Stimulated activated CD8-positive, alpha-beta memory T cell treated with anti-CD3 and anti-CD28 coated beads, Interleukin-15, amount 100 ng/mL, for 24 hours (primary cell): Measurements from ENCODE around the gene CCDC188.
A peak's percentile ranks its signal among the peaks of the same experiment; 100 is the strongest.

Source experiments
- DNase-seq: peaks from one replicate; pipeline ENCODE4 v3.0.0-alpha.2; 2020; ENCODE audit warnings: low read depth

CCDC188 gene

DNA sequence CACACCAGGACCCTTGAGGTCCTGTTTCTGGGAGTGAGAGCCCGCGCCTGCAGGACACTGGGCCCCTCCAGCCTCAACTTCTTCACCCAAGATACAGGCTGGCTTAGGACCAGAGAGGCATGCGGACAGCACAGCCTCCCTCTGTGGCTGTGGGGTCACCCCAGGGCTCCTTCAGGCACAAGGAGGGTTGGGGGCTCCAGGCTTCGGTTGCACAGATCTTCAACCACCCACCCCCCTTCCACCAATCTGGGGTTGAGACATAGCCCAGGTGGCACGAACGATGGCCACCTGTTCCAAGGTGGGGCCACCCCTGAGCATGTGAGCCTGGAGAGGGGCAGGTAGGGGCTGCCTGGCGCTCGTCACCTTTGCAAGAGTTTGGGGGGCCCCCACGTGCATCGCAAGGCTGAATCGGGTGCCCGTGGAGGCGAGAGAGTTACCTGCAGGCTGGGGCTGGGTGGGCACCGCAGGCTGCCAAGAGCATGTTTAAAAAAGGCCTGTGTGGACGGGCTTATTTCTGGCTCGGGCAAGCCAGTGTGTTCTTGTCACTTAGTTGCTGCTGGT lies 18.1 kb downstream of the CCDC188 start:
- DNase-seq, result no peak

DNA sequence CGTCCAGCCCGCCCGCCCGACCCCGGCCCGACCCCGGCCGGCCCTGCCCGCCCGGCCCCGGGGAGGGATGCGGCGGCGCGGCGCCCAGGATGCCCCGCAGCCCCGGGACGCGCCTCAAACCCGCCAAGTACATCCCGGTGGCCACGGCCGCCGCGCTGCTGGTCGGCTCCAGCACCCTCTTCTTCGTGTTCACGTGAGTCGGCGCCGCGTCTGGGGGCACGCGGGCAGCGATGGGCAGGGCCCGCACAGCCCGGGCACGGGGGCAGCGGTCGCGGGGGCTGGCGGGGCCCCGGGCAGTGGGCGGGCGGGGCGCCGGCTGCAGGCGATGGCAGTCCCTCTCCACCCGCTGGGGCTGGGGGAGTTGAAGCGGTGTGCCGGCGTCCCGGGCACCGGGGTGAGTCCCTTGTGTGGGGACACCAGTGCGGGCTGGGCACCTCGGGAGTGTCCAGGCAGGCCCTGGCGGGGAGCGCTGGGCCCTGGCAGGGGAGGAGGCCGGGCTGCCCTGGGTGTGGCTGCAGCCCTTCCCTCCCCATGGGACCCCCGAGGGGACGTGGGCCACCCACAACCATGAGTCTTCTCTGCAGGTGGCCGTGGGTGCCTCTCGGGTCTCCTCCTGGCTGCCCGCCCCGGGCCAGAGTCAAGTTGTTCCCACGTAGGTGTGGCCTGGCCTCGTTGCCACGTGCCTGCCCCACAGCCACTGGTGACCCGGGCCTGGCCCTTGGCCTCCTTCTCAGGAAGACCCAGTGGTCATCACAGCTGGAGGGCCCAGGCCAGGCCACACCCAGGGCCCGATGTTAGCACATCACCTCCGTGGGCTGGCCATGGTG lies 18.8 kb downstream of the CCDC188 start:
- no peak for DNase-seq

DNA sequence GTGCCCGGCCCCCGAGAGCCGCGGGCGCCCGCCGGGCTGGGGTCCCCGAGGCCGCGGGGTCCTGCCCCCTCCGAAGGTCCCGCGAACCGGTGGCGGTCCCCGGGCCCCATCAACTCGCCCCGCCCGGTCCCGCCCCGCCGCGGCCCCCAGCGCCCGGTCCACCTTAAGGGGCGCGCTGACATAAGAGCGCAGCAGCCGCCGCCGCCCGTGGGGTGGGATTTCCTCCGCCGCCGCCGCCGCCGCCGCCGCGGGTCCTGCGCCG lies 19.3 kb downstream of the CCDC188 start, which contains the start of gene ZDHHC8:
ZDHHC8 (plus strand) TSS at position 208 of the 262 bp plus-strand sequence. CDS start 144 bp downstream, outside the sequence.
- no peak for DNase-seq

DNA sequence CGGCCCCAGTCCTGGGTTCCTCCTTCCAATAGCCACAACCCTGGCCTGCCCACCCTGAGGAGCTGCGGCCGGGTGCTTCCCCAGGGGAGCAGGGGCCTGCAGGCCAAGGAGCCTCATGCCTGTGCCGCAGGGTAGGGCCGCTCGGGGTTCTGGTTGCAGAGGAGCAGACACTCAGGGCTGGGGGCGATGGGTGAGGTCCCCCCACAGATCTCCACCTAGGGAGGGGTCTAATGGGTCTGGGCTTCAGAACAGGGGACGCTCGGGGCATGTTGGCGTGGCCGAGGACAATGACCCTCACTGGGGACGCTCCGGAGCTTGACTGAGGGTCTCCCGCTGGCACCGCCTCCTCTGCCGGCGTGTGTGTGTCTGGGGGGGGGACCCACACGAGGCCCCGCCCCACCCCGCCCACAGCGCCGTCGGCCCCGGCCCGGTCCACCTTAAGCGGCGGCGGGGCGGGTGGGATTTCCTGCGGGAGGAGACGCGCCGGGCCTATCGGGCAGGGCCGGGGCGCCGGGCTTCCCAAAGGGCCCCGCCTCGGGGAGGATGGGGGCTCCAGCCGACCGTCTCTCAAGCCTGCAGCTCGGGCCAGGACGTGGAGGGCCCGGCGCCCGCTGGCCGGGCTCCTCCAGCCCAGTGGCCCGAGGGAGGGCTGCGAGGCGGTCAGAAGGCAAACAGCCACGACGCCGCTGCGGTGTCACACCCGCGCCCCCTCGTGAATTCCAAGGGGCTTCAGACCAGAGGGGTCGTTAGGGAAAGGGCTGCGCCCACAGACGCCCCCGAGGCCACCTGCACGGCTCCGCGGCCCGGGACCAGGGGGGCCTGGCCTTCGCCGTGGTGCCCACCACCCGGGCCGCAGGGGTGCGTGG lies 19.9 kb downstream of the CCDC188 start:
- DNase-seq, result peak; percentile 54

DNA sequence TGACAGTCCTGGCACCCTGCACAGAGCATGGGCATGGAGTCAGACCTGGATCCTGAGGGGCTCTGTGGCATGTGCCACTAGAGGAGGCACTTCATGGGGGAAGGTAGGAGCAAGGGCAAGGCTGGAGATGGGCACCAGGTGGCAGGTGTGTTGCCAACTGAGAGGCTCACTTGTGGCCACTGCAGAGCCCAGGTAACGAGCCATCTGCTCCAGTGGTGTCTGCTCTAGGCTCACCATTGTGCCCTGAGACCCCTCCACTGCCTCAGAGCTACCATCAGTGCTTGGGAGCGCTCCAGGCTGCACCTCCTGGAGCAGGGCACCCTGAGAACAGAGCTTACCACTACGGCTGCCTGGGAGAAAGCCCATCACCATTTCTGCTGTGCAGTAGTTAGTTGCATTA lies 20.5 kb downstream of the CCDC188 start:
- no peak for DNase-seq

DNA sequence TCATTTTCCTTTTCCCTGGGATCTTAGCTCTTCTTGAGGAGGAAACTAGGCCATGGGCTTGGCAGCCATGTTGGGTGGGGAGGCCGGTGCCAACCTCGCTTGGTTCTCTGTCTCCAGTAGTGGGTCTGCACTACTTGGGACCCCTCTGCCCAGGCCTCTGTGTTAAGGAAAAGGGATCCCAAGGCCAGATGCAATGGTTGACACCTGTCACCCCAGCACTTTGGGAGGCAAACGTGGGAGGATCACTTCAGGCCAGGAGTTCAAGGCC lies 21.2 kb downstream of the CCDC188 start:
- DNase-seq, result no peak

DNA sequence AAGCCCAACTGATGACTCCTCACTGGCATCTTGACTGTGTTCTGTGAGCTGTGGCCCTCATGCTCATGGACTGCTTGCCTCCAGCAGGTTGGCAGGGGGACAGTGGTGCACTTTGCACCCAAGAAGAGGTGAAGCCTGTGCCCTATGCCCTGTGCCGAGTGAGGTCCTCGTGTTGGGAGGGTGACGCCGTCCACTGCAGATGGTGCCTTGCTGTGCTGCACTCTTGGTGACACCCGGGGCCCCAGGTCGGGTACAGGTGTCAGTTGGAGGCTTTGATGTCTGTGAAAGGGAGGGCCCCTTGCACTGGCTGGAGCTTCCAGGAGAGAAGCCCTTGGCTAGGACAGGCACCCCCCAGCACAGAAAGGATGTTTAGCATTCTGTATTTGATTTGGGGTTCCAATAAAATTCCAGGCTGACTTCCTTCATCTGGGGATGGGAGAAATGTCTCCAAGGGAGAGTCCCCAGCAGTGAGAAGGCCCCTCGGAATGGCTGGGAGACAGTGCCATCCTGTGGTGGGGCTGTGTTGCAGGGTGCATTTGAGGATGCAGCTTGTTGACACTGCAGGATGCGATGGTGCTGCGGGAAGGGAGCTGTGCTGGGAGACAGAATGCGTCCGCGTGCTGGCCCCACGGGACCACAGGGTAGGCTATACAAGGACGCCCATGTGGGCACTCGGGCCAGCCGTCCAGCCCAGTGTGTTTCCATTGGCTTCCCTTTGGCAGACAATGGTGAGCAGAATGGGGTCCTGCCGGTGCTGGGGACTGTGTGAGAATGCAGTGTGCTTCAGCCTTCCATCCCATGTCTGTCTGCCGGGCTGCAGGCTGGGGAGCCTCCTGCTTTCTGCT lies 21.7 kb downstream of the CCDC188 start:
- DNase-seq, result no peak

DNA sequence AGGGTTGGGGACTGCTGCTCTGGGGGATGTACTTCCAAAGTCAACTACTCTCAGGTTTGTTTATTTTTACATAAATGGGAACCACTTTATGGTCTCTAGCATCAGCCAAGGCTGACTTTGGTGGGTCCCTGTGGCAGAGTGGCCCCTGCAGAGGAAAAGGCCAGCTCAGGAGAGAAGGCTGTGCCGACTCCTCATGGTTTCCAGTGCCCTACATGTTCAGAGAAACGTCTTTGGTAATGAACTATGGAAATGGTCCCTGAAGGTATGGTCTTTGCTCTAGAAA lies 22.3 kb downstream of the CCDC188 start:
- no peak for DNase-seq

DNA sequence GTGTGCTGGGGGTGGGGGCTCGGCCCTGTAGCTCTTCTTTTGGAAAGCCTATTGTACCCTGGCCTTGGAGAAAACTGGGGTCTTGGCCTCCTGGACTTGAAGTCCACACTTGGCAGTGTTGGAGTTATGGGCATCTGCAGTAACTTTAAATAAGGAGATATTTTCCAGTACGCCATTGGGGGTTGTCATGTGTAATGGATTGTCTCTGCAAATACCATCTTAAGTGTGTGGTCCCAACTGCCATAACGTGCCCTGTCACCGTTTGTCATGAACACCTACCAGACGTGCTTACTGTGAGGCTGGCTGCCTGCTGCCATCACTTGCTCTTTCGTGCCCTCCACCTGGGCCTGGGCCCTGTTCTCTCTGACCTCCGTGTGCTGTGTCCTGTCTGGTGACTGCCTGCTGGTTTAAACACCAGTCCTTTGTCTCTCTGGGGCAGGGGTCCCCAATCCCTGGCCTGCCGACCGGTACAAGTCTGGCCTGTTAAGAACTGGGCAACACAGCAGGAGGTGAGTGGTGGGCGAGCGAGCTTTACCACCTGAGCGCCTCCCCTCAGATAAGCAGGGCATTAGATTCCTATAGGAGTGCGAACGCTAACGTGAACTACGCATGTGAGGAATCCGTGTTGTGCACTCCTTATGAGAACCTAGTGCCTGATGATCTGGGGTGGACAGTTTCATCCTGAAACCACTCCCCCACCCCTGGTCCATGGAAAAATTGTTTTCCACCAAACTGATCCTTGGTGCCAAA lies 22.8 kb downstream of the CCDC188 start:
- no peak for DNase-seq

DNA sequence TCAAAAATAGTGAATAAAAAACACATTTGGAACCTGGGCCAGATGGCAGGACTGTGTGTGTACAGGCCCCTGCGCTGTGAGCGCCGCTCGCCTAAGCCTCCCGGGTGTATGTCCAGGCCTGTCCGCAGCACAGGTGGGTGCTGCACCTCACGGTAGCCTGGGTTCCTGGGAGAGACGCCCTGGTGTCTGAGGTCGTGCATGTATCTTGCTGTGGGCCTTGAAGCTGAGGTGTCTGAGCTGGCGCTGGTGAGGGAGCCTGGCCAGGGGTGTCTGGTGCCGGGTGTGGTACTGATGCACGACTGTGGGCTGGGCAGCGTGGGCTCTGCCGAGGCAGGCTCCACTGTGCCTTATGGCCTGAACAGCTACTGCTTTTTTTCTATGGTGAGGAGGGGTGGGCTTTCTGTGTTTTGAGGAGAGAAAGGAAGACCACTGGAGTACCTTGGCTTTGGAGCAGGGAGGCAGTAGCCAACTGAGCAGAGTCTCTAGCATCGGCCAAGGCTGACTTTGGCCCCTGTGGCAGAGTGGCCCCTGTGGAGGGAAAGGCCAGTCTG lies 23.5 kb downstream of the CCDC188 start:
- DNase-seq, result no peak

DNA sequence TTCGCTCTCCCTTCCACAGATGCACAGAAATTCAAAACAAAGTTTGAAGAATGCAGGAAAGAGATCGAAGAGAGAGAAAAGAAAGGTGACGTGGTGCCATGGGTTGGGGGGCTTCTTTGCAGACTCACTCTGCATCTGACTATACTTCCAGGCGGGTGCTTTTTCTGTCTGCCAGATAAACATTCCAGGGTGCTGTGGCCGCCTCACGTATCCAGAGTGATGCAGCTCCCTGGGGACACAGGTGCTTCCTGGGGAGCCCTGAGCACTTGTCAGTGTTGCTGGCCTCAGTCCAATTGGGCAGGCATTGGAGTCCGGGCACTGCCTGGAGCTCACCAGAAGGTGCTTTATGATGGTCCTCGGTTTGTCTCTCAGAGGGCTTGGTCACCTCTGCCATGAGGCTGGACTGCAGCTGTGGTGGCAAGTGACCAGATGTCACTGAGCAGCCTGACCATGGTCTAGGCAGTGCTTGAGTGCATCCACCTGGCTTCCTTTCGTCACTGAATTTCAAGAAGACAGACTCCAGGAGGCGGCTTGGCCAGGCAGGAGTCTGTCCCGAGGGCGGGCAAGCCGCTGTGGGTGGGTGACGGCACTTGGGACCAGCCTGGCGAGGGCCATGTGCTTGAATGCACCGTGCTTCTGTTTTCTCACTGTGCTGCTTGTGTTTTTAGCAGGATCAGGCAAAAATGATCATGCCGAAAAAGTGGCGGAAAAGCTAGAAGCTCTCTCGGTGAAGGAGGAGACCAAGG lies 24.4 kb downstream of the CCDC188 start:
- no peak for DNase-seq

DNA sequence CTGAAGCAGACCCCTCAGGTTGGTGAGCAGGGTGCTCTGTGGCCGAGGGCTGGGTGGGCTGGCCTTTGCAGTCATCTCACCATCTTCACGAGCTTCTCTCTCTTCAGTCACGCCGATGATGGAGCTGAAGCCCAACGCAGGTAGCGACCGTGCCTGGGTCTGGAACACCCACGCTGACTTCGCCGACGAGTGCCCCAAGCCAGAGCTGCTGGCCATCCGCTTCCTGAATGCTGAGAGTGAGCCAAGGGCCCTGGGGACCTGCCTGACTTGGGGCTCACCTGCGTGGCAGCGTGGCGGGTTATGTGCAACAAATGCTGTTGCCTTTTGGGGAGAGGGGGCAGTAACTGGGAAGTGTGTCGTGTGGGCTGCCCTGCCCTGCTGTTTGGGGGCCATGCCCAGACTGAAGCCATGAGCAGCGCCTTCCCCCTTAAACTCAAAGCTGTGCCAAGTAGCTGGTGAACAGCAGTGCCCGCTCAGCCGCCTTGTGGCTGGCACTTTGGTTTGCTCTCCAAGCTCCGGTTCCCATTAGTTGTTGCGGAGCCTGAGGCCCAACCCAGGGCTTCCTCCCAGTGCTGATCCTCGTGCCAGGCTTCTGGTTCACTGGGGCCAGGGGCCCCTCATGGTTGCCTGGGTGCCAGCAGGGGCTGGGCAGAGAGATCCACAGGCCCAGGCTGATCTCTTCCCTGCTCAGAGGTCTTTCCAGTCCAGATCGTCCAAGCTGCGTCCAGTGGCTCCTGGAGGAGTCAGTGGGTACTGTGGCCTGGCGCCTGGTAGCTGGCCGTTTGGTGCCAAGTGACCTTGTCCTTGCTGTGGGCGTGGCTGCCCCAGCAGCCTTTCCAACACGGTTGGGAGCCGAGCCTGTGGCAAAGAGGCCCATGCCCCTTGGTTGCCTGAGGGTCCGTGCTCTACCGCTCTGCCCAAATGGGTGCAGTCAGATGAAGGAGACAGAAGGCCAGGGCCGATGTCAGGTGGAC lies 25.4 kb downstream of the CCDC188 start:
- DNase-seq, result no peak

DNA sequence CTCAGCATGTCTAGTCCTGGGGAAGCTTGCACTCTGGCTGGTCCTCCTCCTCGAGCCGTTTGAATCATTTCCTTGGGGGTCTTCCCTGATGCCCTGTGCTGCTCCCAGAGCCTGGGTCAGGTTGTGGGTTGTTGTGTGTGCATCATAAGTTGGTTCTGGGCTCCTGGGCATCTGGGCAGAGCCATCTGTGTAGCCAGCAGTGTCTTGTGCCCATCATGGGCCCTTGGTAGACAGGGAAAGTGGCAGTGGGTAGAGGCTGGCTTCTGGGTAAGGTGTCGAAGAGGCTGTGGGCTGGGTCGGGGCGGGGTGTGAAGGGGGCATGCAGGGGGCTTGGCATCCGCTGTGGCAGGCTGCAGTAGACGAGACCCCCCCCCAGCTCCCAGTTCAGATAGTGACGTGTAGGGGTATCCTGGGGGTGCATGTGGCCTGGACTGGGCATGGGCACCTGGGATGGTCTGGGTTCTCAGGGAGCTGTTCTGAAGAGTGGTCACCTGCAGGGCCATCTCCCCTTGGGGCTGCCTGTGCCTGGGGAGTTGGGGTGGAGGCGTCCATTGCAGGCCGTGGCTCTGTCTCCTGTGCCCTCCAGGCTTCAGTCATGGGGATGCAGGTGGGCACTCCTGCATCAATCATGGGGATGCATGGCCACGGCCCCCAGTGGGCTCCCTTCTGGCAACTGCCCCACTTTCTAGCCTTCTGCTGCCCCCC lies 26.6 kb downstream of the CCDC188 start:
- no peak for DNase-seq

DNA sequence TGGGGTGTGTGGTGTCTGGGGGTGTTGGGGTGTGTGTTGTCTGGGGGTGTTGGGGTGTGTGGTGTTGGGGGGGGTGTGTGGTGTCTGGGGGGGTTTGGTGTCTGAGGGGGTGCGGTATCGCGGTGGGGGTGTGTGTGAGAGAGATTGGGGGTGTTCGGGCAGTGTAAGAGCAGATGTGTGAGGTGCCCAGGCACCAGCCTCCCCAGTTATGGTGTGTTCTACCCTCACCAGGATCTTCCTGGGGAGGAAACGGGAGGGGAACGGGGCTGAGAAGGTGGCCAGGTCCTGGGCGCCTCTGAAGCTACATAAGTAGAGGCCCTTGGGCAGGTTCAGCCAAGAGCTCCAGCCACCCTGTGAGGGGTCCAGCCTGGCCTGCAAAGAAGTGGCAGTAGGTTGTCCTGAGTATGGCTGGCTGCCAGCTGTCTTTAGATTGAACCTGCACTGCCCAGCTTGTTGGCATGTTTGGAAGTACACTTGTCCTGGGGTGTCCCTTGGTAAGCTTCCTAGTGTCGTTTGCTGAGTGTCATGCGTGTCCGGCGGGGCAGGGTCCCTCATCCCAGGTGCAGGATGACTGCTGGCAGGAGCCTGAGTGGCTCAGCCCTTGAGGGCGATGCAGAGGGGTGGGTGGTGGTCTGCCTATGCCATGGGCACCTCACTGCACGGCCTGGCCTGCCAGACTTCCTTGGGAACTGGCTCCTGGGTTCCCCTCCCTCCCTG lies 27.3 kb downstream of the CCDC188 start:
- no peak for DNase-seq

DNA sequence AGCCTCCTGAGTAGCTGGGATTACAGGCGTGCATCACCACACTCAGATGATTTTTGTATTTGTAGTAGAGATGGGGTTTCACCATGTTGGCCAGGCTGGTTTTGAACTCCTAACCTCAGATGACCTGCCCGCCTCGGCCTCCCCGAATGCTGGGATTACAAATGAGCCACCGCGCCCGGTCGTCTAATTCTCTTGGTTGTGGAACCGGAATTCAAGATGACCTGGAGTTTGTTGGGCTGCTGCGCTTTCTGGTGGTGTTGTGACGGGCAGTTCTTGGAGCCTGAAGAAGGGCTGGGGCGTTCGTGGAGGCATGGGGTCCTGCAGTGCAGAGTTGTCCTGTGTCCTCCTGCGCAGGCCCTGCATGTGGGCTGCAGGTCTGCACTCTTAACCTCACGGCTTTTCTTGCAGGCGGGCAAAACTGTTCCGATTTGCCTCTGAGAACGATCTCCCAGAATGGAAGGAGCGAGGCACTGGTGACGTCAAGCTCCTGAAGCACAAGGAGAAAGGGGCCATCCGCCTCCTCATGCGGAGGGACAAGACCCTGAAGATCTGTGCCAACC lies 28.9 kb downstream of the CCDC188 start:
- DNase-seq, result no peak

DNA sequence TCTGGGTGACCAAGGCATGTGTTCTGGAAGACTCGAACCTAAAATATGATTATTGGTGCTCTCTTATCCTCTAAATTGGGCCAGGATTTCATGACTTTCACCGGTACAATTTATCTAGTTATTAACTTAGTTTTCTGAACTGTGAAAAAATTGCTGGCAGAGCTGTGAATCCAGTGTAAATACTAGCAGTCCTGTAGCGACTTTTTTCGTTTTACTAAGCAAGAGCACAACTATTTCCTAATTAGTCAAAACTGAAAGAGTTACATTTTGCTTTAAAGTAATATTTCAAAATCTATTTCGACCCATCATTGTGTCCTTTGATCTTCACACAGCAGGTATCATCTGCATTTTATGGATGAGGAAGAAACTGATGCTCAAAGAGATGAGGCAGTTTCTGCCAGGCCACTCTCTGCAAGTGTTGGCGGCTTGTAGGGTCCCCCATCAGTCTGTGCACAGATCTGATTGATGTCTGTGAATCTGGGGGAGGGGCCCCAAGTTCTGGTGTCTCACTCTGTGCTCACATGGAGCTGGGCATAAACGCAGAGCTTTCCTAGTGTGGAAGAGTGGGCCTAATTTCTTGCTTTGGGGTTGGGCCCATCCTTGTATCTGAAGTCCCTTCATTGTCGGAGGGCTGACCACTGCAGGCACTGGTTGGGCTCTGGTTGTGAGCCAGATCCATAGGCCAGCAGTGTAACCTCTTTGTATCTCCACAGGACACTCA lies 32.4 kb downstream of the CCDC188 start:
- no peak for DNase-seq

DNA sequence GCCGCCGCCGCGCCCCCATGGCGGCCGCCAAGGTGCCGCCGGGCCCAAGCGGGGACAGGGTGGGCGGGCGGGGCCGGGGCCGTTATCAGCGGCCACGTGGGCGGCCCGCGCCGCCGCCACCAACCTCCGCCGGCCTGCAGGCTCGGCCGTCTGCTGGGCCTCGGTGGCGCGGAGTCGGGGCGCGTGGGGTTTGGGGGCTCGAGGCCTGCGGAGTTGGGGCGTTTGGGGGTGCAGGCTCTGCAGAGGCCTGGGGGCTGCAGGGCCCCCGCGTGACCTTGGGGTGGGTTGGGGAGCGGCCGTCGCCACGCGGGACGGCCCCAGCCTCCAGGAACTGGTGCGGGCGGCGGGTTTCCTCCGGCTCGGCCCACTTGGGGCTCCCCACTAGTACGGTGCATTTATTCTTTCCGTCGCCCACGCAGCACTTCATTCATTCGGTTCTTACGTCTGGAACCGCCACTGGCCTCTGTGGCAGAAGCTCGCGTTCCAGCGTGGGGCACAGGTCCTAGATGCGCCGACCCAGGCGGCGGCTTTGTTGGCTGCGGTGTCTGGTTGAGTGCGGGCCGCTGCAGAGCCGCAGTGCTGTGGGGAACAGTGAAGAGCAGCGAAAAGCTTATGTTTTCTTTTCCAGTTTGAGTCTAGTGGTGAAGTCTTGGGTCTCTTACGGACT lies 33.1 kb downstream of the CCDC188 start:
- peak; percentile 52 for DNase-seq
